GM18511 (cell line): Measurements from ENCODE around the gene MGAM2.

Experiments
- ATAC-seq: cut with Tn5 transposase; IDR thresholded peaks from one replicate; pipeline ENCODE4 v1.9.1; 2021; ENCODE audit warnings: mild to moderate bottlenecking, moderate library complexity; ENCODE audit not compliant: unreplicated experiment

MGAM2 gene

DNA sequence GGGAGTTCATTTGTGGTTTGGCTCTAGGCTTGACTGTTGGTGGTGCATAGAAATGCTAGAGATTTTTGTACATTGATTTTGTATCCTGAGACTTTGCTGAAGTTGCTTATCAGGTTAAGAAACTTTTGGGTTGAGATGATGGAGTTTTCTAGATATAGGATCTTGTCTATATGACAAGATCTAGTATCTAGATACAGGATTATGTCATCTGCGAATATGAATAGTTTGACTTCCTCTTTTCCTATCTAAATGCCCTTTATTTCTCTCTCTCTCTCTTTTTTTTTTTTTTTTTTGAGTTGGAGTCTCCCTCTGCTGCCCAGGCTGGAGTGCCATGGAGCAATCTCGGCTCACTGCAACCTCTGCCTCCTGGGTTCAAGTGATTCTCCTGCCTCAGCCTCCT, 62.9 kb downstream of the MGAM2 start:
- ATAC-seq = no peak

DNA sequence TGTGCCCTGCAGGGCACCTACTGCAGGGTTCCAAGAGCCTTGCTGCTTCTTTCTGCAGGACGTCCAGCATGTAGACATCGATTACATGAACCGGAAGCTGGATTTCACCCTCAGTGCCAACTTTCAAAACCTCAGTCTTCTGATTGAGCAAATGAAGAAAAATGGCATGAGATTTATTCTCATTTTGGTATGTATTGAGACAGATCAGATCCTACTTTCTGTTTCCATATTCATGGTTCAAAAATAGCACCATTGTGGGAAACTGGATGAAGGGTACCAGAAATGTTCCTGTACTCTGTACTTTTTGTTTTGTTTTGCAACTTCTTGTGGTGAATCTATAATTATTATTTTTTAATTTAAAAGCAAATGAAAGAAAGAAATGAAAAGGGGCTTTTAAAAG, 64.1 kb downstream of the MGAM2 start:
- ATAC-seq = no peak

DNA sequence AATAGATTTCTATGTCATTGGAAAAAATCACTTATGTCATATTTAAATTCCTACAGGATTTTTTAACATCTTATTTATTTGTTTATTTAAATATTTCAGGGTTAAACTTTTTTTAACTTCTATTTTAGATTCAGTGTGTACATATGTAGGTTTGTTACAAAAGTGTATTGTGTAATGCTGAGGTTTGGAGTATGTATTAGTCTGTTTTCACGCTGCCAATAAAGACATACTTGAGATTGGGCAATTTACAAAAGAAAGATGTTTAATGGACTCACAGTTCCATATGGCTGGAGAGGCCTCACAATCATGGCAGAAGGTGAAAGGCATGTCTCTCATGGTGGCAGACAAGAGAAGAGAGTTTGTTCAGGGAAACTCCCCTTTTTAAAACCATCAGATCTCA, 65.4 kb downstream of the MGAM2 start:
- ATAC-seq = no peak

- no peak for ATAC-seq
Measured at GRCh38 chr7:142177869-142178268, 66.4 kb downstream of the MGAM2 start.

GRCh38 chr7:142180426-142180825, 68.9 kb downstream of the MGAM2 start:
- no peak for ATAC-seq

GRCh38 chr7:142181211-142181610, 69.7 kb downstream of the MGAM2 start:
- ATAC-seq = no peak

DNA sequence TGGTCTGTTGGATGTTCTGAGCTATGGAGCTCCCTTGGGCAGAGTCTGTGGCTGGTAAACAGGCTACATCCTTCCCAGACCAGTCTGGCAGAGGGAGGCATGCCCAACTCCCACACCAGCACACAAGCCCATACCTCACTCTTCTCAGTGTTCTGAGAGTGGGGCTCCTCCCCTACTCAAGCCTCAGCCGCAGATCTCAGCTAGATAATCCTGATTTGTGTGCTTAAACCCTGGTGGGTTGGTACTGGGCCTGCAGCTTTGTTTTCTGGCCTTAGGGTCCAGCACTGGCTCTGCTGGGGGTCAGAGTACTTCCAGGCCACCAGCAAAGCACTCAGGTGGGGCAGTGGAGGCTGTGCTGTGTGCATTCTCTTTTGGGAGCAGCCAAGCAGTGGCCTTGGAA, 70.4 kb downstream of the MGAM2 start:
- ATAC-seq = no peak

DNA sequence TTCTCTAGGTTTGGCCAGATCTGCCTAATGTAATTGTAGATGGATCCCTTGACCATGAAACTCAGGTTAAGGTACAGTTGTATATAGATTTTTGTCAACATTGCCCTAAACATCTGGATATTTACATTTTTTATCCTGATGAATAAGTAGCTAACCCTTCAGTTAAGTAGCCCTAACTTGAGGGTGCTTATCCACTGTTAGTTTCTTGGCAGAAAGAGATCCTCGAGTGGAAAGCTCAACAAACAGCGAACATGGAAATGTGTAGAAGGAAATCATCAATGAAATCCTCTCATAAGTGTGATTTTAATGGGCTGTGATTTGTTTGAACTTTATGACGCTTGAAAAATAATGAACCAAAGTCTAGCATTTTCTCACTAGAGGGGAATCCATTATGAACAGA, 73.6 kb downstream of the MGAM2 start:
- ATAC-seq = no peak

- no peak for ATAC-seq
Measured at GRCh38 chr7:142185801-142186200, 74.3 kb downstream of the MGAM2 start.

GRCh38 chr7:142188154-142188553, 76.6 kb downstream of the MGAM2 start:
- no peak for ATAC-seq

DNA sequence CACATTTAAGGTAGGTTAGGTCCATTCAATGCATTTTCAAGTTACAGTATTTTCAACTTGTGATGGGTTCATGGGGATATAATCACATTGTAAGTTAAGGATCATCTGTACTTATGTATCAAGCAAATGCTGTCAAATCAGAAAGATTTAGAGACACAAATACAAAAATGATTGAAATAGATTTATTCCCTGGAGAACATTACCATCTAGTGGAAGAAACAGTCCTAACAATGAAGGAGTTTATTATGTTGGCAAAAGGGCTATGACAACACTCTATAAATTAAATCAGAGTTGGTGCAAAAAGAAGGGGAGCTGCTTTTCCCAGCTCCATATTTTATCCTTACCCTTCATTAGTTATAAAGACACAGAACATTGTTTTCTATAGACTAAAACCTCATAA, 77.3 kb downstream of the MGAM2 start:
- ATAC-seq = no peak

- ATAC-seq = no peak
Measured at GRCh38 chr7:142194201-142194600, 82.7 kb downstream of the MGAM2 start.

DNA sequence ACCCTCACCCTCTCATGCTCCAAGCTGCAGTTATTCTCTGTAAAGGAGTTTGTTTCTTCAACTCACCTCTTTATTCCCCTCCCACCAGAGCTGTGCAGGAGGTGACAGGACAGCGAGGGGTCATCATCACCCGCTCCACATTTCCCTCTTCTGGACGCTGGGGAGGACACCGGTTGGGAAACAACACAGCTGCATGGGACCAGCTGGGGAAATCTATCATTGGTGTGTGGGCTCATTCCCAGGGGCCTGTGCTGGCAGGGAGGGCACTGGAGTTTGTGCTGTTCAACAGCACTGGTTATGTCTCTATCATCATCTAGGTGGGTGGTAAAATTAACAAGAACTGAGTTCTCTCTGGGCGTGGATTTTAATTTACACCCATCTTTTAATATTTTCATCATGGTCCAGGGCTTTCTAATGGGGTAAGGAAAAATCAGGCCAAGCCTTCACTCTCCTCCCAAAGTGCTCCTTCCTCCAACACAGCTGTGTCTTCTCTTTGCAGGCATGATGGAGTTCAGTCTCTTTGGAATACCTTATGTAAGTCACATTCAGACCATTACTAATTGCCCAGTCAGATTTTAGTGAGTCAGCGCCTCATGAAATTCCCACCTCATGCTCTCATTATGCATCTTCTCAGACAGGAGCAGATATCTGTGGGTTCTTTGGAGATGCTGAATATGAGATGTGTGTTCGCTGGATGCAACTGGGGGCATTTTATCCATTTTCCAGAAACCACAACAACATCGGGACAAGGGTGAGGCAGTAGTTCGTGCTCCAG, 84.7 kb downstream of the MGAM2 start:
- no peak for ATAC-seq

- no peak for ATAC-seq
Measured at GRCh38 chr7:142200206-142200605, 88.7 kb downstream of the MGAM2 start.

GRCh38 chr7:142228537-142229104, 117.1 kb downstream of the MGAM2 start:
- no peak for ATAC-seq

- no peak for ATAC-seq
Measured at GRCh38 chr7:142231716-142232115, 120.2 kb downstream of the MGAM2 start.

GRCh38 chr7:142240546-142240945, 129.0 kb downstream of the MGAM2 start:
- no peak for ATAC-seq

- no peak for ATAC-seq
Measured at GRCh38 chr7:142243823-142244222, 132.3 kb downstream of the MGAM2 start.

GRCh38 chr7:142248166-142249160, 136.9 kb downstream of the MGAM2 start:
- no peak for ATAC-seq

DNA sequence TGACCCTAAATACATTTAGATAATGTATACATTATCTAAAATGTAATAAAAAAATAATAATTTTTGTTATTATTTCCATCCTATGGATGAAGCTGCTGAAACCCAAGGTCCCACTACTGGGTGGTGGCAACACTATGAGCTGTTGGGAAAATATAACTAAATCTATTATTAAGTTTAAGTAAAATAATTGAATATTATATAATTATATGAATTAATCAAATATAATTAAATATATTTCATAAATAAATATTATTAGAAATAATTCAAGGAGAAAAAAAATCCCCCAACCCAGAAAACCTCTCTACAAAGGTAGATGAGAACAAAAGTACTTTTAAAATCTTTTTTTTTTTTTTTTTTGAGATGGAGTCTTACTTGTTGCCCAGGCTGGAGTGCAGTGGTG, 138.4 kb downstream of the MGAM2 start:
- no peak for ATAC-seq

DNA sequence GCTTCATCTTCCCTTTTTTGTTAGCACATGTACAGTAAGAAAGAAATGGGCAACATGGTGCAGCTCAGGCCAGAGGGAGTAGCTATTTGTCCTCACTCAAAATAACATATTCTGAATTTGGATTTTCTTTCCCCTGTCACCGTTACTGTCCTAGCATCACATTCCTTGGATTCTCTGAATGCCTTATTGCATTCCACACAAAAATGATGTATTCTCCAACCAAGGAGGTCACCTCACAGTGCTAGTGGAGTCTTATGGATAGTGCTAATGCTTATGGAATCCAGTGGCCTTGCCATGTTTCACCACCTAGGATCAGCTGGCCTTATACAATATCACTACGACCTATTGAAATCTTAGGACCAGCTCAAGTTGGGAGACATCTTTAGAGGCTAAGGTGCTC, 139.2 kb downstream of the MGAM2 start:
- ATAC-seq = no peak

DNA sequence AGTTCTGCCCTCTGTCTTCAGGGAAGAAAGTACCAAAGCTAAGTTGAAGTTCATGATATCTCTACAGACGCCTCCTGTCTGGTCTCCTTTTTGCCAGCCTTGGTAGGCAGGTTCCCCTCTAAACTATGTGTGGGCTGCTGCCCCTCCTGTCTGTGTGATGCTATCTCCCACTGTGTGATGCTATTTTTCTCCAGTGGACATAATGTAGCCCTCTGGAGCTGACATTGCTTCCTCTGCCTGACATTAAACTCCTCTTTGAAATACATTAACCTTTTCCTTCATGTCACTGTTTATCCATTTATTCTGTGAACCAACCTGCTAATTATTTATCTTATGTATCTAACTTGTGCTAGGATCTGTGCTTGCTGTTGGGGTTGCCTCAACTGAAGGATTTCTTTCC, 146.4 kb downstream of the MGAM2 start, which contains the start of gene PRSS58:
TSS of gene PRSS58 (minus strand) at position 101 of the 400 bp plus-strand sequence. CDS start 351 bp downstream, outside the sequence.
- ATAC-seq = no peak
